Pulmonary artery endothelial cell (primary cell): ENCODE data around the gene SPATA20. TPM values are rescaled to one million over a fixed set of nuclear protein-coding genes. Genes with fewer than 3 reads are reported as not detected.

Source experiments
- DNase-seq: peaks from one replicate; pipeline ENCODE4 v3.0.0-alpha.2; 2011; ENCODE audit warnings: low read depth, low spot score
- total RNA-seq: library from RNA; depleted of rRNA; stranded (reverse); fragments of >200 nt; gene quantifications from 2 replicates; pipeline ENCODE4 v1.2.3, GENCODE V29; 2014

Gene SPATA20
- total RNA-seq, 1 donor from 2014 or later, result 57.8 TPM

GRCh38 chr17:50577451-50577954, 30.5 kb downstream of the SPATA20 start:
- no peak for DNase-seq

GRCh38 chr17:50578173-50578572, 31.2 kb downstream of the SPATA20 start:
- no peak for DNase-seq

- DNase-seq, result no peak
Measured at GRCh38 chr17:50579399-50579798, 32.4 kb downstream of the SPATA20 start.

- DNase-seq, result no peak
Measured at GRCh38 chr17:50580646-50581045, 33.7 kb downstream of the SPATA20 start.

GRCh38 chr17:50581316-50581715, 34.3 kb downstream of the SPATA20 start:
- no peak for DNase-seq

GRCh38 chr17:50582741-50583140, 35.8 kb downstream of the SPATA20 start:
- no peak for DNase-seq

GRCh38 chr17:50583641-50584040, 36.7 kb downstream of the SPATA20 start:
- DNase-seq, result no peak

- DNase-seq, result no peak
Measured at GRCh38 chr17:50584116-50584515, 37.1 kb downstream of the SPATA20 start.

- DNase-seq, result no peak
Measured at GRCh38 chr17:50584749-50585148, 37.8 kb downstream of the SPATA20 start.

GRCh38 chr17:50585346-50585745, 38.4 kb downstream of the SPATA20 start:
- no peak for DNase-seq

- no peak for DNase-seq
Measured at GRCh38 chr17:50585891-50586290, 38.9 kb downstream of the SPATA20 start.

GRCh38 chr17:50586421-50587247, 39.7 kb downstream of the SPATA20 start:
- DNase-seq, result no peak

GRCh38 chr17:50587571-50587970, 40.6 kb downstream of the SPATA20 start:
- DNase-seq, result no peak

GRCh38 chr17:50588391-50589049, 41.5 kb downstream of the SPATA20 start:
- no peak for DNase-seq

- DNase-seq, result no peak
Measured at GRCh38 chr17:50589095-50589705, 42.2 kb downstream of the SPATA20 start.

GRCh38 chr17:50590946-50591737, 44.2 kb downstream of the SPATA20 start:
- DNase-seq, result no peak

- no peak for DNase-seq
Measured at GRCh38 chr17:50593321-50593720, 46.3 kb downstream of the SPATA20 start.

GRCh38 chr17:50594128-50594823, 47.3 kb downstream of the SPATA20 start:
- DNase-seq, result no peak

- no peak for DNase-seq
Measured at GRCh38 chr17:50594892-50595291, 47.9 kb downstream of the SPATA20 start.

- no peak for DNase-seq
Measured at GRCh38 chr17:50596191-50597037, 49.4 kb downstream of the SPATA20 start.
